Stimulated activated CD8-positive, alpha-beta memory T cell treated with anti-CD3 and anti-CD28 coated beads, Interleukin-15, amount 100 ng/mL, for 4 hours (primary cell): ENCODE measurements around the gene SMIM43.

Experiments
- DNase-seq, 2 donors: peaks; one replicate each; pipeline ENCODE4 v3.0.0-alpha.2; 2020; ENCODE audit warnings: low read depth in 2 of 2

The SMIM43 gene

DNA sequence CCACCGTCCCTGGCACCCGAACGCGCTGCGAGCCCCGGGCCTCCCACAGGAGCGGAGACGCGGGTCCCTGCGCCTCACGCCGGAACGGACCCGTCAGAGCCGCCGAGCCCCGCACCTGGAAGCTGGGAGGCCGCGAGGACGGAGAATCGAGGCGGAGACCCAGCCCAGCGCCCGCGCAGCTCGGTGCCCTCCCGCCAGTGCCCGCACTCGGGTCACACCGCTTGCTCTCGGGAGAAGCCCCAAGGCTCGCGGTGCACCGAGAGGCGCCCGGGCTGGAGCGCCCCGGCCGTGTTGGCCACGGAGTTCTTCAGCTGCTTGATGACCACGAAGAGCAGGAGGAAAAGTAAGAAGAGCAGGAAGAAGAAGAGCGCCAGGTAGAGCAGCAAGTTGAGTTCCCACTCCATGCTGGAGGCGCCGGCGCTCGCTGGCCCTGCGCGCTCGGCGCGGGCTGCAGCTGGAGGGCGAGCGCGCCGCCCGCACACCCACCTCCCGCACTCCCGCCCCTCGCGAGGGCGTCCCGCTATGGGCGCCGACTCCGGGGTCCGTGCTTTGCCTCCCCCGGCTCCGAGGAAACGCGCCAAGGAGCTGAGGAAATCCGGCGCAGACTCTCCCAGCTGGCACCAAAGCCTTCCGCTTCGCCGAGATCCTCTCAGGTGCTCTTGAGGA, at the start of gene SMIM43:
SMIM43 (minus strand) TSS at position 463 of the 666 bp plus-strand sequence; CDS start at position 404, 59 bp downstream.
- DNase-seq, result no peak

DNA sequence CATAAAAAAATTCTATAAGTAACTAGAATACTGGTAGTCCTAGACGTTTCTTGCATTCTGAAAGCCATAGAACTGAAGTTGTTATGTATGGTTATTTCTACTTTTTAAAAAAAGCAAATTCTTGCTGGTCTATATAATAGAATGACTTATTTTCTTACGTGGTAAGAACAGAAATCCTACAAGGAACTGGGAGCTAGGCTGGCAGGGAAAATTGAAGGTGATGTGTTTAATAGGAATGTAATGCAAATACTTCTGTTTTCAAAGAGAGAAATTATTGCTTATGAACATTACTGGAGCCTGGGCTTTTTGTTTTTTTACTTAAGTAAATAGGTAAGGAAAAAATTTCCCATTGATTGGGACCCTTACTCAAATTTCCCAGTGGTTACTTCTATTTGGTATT, 49.8 kb upstream of the SMIM43 start:
- DNase-seq, result no peak

DNA sequence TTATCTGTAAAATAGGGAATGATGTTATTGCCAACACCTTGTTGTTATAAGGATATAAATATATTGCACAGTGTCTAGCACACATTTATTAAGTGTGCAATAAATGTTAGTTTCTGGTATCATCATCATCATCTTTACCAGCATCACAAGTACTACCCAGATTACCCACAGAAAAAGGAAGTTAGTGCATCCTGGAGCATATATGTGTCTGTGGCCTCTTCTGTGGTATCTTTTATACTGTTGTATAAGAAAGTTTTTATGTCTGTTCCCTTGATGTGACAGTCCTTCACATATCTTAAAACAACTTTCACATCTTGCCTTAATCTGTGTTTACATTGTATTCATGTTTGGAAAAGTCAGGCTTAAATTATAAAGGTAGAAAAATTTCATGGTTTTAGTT, 46.2 kb upstream of the SMIM43 start:
- DNase-seq, result no peak

DNA sequence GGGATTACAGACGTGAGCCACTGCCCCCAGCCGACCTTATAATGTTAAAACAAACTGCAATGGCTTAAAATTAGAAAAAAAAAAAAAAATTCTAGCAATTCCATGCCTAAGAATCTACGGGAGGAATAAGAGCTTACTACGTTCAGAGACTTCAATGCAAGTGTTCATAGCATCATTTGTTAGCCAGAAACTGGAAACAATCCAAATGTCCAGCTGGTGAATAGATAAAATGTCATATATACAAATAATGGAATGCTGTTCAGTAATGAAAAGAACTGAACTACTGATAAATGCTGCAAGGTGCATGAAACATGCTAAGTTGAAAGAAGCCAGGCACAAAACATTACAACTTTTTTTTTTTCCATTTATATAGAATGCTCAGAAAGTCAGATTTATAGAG, 41.4 kb upstream of the SMIM43 start:
- no peak for DNase-seq

DNA sequence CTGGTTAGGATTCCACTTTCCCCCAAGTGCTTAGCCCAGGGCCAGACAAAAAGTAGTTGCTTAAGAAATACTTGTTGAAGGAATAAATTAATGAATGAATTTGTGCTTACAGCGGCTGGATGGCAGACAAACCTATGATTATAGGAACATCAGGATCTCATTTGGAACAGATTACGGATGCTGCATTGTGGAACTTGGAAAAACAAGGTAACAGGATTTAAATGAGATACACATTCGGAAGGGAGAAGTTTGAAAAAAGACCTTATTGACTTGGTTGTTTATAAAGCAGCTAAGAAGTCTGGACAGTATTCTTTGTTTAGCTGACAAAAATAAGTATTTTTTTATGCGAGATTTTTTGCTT, 36.7 kb upstream of the SMIM43 start:
- DNase-seq, result no peak

DNA sequence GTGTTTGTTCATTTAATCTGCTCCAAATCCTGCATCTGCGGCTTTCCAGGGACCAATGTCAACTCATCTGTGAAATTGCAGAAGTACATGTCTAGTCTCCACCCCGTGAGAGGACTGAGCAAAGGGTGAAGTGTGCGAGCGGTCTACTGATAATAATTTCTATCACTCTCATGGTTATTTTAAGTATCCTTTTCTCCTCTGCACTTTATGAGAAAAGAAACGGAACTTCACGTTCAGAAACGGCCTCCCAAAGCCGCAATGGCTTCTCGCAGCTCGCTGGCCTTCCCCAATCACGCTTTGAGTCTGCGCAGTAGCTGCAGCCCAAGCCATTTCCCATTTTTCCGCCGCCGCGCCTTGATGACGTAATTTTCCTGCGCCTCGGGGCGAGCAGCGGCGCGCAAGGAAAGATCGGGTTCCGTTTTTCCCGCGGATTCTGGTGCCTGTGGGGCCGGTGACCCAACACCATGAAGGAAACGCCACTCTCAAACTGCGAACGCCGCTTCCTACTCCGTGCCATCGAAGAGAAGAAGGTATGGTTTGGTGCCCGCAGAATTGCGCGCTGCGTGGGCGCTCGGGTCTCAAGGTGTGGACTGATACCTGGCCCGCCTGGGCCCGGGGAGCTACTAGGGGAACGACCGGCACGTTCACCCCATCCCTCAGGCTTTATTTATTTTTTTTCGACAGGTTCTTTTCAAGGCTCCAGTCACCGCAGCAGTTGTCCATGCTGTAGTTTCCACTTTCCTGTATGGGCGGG, 36.2 kb upstream of the SMIM43 start, which contains the start of gene EXOSC9:
EXOSC9 (plus strand) TSS at position 363 of the 754 bp plus-strand sequence; CDS start at position 465, 102 bp downstream.
- DNase-seq, result peak; percentile 85 to 86

DNA sequence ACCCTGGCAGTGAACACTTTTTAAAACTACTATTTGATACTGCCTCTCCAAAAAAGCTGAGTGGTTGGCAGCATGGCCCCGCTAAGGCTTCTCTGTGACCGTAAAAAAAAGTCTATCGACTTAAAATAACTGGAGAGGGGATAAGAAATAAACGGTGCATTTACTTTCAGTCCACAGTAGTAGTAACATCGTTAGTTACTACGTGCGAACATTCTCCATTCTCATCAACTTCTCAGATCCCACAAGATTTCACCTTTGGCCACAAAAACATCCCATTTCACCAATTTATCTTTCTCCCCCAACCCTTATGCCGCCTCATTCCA, 35.6 kb upstream of the SMIM43 start:
- no peak for DNase-seq

DNA sequence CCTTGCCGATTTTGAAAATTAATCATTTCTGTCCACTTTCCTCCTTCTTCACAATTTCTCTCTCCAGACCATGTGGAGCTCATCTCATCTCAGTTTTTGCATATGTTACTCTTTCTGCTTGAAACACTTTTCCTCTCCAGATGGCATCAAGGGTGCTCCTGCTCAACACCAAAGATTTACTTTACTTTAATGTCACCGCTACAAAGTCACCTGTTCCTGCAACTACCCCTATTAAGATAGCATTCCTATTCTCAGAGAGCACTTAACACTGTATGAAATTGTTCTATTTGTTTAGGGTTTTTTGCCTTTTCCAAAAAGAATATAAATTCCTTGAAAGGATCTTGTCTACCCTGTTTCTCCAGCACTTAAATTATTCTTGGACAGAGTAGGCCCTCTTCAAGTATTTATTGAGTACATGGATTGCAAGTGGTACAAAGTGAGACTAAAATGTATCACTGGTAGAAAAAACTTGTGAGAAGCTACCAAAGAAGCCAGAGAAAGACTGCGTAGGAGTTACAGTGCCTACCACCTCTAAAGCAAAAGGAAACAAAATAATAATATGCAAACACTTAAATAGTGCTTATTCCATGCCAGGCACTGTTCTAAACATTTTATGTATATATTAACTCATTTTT, 35.0 kb upstream of the SMIM43 start:
- DNase-seq, result no peak

DNA sequence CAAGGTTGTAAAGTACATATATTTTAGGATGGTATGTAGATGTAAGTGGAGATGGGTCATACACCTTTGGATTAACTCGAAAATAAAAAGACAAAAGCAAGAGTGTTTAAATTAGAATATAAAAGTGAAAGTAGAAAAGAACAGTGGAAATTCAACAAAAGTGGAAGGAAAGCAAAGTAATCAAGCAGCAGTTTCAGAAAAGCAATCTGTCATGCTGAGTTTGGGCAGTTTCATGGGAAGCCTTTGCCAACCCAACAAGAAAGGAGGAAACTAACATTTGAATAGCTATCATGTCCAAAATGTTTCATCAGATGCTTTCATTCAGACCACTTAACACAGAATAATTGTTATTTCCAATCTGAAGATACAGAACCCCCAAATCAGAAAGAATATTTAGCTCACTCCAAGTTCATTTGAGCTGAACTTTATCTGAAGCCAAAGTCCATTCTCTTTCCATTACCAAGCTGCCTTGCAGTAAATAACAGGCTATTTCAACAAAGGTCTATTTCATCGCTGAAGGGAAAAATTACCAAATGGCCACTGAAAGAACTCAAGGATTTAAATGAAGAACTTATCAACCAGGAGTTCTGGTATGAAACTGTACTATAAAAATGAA, 34.4 kb upstream of the SMIM43 start:
- DNase-seq, result no peak

DNA sequence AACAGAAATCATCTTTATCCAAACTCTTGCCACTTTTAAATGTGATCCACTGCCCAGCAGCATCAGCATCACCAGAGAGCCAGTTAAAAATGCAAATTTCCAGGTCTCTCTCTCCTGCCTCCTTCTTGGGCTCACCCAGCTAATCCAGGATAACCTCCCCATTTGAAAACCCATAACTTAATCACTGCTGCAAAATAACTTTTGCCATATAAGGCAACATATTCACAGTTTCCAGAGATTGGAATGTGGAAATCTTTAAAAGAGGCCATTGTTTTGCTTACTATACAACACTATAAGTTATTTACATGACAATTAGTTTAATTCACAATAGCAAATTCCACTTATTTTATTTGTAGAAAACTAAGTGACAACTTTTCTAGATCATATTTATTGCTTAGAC, 31.3 kb upstream of the SMIM43 start:
- no peak for DNase-seq

DNA sequence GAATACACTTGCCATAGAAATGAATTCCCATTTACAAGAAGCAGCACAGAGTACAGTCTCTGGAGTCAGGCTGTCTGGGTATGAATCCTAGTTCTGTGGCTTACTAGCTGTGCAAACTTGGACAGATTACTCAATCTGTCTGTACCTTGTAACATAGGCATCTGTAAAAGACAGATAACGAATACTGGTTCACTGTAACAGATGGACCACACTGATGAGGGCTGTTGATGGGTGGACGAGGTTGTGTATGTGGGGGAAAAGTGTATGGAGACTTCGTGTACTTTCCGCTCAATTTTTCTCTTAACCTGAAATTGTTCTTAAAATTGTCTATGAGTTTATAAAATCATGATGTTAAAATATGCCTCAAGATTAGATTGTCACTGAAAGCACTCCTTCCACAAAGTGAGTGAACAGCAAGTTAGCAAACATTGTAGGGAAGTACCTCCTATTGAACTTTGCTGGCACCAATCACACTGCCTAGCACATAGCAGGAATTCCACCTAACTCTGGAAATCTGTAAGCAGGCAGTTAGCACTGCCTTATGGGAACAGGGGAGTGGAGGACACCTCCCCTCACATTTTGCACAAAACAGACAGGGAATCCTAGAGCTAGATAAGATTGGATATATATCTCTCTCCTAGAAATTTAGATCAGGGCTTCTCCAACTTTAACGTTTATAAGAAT, 29.7 kb upstream of the SMIM43 start:
- no peak for DNase-seq

DNA sequence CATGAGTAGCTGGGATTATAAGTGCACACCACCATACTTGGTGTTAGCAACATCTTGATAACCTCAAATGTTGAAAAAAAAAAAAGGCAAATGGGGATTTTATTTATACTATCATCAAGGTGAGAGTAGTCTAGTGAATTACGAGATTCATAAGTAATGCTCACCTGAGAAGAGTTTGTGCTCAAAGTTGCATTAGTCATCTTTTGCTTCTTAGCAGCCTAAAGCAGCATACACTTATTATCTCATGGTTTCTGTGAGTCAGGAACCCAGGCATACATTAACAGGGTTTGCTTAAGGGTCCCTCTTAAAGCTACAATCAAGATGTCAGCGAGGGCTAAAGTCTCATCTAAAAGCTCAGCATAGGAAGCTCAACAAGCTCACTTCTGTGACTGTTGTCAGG, 28.0 kb upstream of the SMIM43 start:
- no peak for DNase-seq

DNA sequence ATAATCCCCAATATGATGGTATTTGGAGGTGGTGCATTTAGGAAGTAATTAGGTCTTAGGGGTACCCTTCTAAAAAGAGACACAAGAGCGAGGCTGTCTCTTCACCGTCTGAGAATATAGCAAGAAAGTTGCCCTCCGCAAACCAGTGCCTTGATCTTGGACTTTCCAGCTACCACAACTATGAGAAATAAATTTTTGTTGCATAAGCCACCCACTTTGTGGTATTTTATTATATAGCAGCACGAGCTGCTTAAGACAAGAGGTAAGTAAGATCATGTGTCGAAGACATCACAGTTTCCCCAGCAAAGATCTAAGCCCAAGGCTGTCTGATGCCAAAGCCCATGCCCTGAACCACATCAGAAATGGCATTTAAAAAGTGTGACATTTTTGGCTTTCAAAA, 26.5 kb upstream of the SMIM43 start:
- no peak for DNase-seq

DNA sequence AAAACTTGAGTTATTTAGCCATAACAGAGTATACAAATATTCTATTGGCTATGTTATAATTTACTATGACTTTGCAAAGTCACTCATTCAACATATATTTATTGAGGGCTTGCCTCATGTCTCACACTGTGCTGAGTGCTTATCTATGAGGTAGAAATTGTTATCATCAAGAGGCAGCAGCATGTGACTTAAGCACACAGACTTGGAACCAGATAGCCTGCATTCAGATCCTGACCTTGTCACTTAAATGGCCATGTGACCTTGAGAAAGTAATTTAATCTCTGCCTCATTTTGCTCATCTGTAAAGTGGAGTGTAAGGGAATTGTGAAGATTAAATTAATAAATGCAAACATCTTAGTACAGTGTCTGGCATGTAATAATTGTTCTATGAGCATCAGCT, 26.0 kb upstream of the SMIM43 start:
- DNase-seq, result no peak

DNA sequence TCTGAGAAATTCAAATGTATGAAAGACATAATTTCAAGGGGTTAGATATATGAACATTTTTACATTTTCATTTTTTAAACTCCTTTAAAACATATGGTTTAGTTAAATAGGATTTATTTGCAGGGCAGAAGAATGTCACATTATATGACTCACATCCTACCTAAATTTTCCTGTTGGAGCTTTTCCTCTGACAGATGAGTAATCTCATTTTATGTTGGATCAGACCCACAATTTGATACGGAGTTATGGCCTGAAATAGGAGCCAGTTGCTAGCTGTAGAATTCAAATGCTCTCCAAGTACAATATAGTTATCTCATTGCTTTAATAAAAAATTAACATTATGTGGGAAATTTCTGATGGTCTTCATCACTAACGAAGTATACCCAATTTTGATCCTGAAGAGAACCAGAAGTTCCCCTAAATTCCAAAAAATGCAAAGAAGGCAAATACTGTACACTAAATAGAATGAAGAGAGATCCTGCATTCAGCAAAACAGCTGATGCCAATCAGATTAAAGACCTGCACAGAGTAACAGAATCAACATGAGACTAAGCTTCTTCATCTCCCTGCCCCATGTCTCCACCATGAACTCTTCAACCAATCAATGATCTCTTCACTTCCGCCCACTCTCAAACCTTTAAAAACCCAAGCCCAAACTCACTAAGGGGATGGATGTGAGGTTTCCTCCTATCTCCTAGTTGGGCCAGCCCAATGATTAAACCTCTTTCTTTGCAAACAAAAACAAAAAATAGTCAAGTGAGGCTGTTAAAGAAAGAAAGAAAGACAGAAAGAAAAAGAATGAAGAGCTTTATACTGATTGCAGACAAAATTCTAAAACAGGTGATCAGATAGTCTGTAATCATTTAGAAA, 25.2 kb upstream of the SMIM43 start:
- DNase-seq, result no peak

DNA sequence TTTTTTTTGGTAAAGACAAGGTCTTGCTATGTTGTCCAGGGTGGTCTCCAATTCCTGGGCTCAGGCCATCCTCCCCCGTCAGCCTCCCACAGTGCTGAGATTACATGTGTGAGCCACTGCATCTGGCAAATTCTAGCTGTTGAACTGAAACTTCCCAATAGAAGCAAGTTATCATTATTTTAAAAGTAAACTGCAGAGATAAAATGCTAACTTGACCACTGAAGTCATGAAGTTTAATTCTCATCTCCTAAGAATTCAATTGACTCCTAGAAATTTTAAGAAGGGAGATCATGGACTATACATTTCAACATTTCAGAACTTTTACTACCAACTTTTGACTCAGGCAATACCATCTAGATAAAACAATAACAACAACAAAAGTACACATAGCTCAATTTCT, 24.5 kb upstream of the SMIM43 start:
- DNase-seq, result no peak

DNA sequence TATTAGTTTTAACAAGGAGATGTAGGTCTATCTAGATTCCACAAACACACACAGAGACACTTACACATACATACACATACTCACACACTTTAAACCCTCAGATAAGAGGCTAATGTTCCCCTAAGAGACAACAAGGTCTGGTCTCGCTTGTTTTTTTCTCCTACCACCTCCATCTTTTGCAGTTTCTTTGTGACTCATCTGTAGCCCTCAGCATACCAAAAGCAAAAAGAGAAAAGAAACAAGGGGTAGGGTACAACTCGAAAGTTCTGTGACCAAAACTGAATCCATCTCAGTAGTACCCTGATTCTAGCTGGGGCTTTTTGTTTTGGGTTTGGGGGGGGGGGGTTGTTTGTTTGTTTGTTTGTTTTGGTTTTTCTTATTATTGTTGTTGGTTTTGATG, 23.9 kb upstream of the SMIM43 start:
- no peak for DNase-seq

DNA sequence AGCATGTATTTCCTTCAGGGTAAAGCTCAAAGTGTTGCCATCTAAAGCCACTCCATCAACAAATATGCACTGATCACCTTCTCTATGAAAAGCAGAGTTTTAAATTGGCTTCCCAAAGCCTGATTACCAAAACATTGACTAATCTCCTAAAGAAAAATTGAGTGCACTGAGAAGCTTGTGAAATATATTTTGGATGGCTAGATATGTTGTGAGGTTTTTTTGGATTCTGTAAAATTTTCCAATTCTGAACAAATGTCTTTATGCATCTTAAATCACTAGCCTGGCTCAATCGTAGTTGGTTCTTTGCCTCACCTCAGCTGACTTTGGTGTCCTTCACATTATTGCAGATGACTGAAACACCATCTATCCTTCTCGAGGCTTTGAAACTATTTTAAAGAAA, 21.3 kb upstream of the SMIM43 start:
- no peak for DNase-seq

DNA sequence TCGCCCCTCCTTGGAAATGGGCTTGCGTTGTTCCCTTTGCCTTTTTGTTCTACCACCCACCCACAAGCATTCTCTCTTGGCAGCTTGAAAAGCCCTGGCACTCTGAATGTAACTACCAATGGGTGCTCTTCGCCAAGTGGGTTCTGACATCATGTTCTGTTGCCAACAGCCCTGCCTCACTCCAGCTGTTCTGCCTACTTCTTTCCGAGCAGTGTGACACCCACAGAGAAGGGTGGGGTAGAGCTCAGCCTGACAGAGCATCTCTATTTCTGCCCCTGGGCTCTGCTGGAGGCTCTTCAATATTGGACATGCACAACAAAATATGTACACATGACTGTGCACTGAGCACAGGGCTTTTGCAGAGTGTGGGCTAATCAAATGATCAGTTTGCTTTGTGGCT, 20.5 kb upstream of the SMIM43 start:
- no peak for DNase-seq

DNA sequence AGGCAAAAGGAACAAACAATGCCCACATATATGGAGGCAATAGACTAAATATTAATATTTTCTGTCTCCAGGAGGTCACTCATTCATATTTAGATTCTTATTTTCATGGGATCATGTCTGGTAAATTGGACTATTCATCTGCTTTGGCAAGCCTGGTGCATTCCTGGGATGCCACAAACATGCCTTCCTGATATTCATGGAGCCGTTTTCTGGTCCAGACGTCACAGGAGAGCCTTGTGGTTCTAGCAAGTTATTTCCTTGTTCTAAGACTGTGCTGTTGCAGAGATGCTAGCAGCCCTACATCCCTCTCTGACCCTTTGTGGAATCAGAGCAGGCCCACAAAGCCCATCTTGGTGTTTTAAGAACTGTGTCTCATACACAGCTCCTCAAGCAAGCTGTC, 20.0 kb upstream of the SMIM43 start:
- no peak for DNase-seq

DNA sequence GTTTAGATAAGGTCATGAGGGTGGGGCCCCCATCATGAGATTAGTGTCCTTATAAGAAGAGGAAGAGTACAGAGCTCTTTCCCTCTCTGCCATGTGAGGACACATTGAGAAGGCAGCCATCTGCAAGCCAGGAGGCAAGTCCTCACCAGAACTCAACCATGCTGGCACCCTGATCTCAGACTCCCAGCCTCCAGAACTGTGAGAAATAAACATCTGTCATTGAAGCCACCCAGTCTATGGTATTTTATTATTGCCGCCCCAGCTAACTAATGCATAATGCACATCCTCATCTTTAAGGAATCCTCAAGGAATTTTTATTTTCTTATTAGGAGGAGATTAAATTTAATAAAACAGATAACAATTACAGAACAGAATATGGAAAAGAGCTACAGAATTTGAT, 19.4 kb upstream of the SMIM43 start:
- DNase-seq, result no peak
